Measurements from ENCODE around the gene ALDH16A1.

DNA sequence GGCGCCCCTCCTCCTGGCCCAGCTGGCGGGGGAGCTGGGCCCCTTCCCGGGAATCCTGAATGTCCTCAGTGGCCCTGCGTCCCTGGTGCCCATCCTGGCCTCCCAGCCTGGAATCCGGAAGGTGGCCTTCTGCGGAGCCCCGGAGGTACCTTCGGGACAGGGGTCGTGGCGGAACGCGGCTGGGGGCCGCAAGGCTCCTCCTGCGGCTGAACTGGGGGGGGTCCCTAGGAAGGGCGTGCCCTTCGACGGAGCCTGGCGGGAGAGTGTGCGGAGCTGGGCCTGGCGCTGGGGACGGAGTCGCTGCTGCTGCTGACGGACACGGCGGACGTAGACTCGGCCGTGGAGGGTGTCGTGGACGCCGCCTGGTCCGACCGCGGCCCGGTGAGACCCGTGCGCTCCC is 8.6 kb downstream of the ALDH16A1 start:
- TF ChIP-seq, protein P1, sequence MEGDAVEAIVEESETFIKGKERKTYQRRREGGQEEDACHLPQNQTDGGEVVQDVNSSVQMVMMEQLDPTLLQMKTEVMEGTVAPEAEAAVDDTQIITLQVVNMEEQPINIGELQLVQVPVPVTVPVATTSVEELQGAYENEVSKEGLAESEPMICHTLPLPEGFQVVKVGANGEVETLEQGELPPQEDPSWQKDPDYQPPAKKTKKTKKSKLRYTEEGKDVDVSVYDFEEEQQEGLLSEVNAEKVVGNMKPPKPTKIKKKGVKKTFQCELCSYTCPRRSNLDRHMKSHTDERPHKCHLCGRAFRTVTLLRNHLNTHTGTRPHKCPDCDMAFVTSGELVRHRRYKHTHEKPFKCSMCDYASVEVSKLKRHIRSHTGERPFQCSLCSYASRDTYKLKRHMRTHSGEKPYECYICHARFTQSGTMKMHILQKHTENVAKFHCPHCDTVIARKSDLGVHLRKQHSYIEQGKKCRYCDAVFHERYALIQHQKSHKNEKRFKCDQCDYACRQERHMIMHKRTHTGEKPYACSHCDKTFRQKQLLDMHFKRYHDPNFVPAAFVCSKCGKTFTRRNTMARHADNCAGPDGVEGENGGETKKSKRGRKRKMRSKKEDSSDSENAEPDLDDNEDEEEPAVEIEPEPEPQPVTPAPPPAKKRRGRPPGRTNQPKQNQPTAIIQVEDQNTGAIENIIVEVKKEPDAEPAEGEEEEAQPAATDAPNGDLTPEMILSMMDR (IDR thresholded peaks at IDR 0.05) = no peak
- no peak for TF ChIP-seq POLR2A (IDR thresholded peaks at IDR 0.05)
